Measurements from ENCODE around the gene CCT7.

The CCT7 gene

GRCh38 chr2:73264783-73265182, 30.7 kb downstream of the CCT7 start:
- Histone ChIP-seq H2AK5ac (ENCODE audit: low read depth, low read length) (no peak overlapping the region), H2BK5ac (ENCODE audit: low read length) (no peak overlapping the region), H2BK12ac (ENCODE audit: low read length) (no peak overlapping the region), H3K36me3 (replicated peaks in 1 of 2; ENCODE audit: control insufficient read depth in 2 of 2, insufficient read depth in 2 of 2, low read length in 2 of 2) (peaks cover 3 to 4% of the 10 kb centered on the region in 2 donors), H3K4me3 (ENCODE audit: low read length in 2 of 2) (no peak overlapping the region), H3K4me1 (ENCODE audit: control insufficient read depth in 2 of 2, insufficient read depth in 1 of 2, low read depth in 1 of 2, low read length in 2 of 2) (peaks cover 0 to 7% of the 10 kb centered on the region in 2 donors), H4K8ac (ENCODE audit: low read depth, low read length) (no peak overlapping the region), H3K79me1 (ENCODE audit: low read depth, low read length) (peaks cover 7% of the 10 kb centered on the region), H2BK120ac (ENCODE audit: low read depth, low read length) (no peak overlapping the region), H3K23ac (ENCODE audit: low read depth, low read length, poor library complexity) (peak overlapping the region; percentile 55), H3K4me2 (ENCODE audit: insufficient read depth, low read length, poor library complexity, severe bottlenecking) (no peak overlapping the region), H4K91ac (ENCODE audit: low read depth, low read length, poor library complexity) (no peak overlapping the region), H3K27me3 (ENCODE audit: control insufficient read depth in 3 of 3, insufficient read depth in 3 of 3, low read depth in 1 of 3, low read length in 3 of 3) (peaks cover 0 to 20% (median 8%) of the 10 kb centered on the region in 3 experiments), H3K14ac (ENCODE audit: low read length) (peak overlapping the region; percentile 56), H3K4ac (ENCODE audit: low read length) (no peak overlapping the region), H3K9me3 (replicated peaks in 1 of 2; ENCODE audit: control insufficient read depth in 2 of 2, insufficient read depth in 1 of 2, low read depth in 1 of 2, low read length in 2 of 2) (no peaks in the 10 kb centered on the region), H2AFZ (ENCODE audit: low read length) (no peak overlapping the region), H3K9ac (ENCODE audit: low read depth, low read length, poor library complexity) (no peak overlapping the region), H3K18ac (ENCODE audit: low read length) (no peak overlapping the region), H3K27ac (replicated peaks; ENCODE audit: low read length) (no peak overlapping the region), H2BK15ac (ENCODE audit: low read length) (no peak overlapping the region)
- no CpG with 5 or more reads among the region's 4 CpGs for WGBS, 2 donors (ENCODE audit: extremely low coverage in 2 of 2, insufficient read length in 2 of 2, insufficient replicate concordance in 1 of 2)
- DNase-seq (ENCODE audit: low spot score) = no peak

- Histone ChIP-seq H3K4me1 (ENCODE audit: control insufficient read depth in 2 of 2, insufficient read depth in 1 of 2, low read depth in 1 of 2, low read length in 2 of 2) (peaks cover 0 to 5% of the 10 kb centered on the region in 2 donors), H3K4ac (ENCODE audit: low read length) (no peak overlapping the region), H3K36me3 (replicated peaks in 1 of 2; ENCODE audit: control insufficient read depth in 2 of 2, insufficient read depth in 2 of 2, low read length in 2 of 2) (peaks cover 3% of the 10 kb centered on the region in 2 donors), H4K91ac (ENCODE audit: low read depth, low read length, poor library complexity) (no peak overlapping the region), H2BK5ac (ENCODE audit: low read length) (peak overlapping the region; percentile 30), H3K27ac (replicated peaks; ENCODE audit: low read length) (no peak overlapping the region), H3K79me1 (ENCODE audit: low read depth, low read length) (peaks cover 7% of the 10 kb centered on the region), H4K8ac (ENCODE audit: low read depth, low read length) (no peak overlapping the region), H3K9ac (ENCODE audit: low read depth, low read length, poor library complexity) (no peak overlapping the region), H2BK120ac (ENCODE audit: low read depth, low read length) (no peak overlapping the region), H3K14ac (ENCODE audit: low read length) (no peak overlapping the region), H3K9me3 (replicated peaks in 1 of 2; ENCODE audit: control insufficient read depth in 2 of 2, insufficient read depth in 1 of 2, low read depth in 1 of 2, low read length in 2 of 2) (no peaks in the 10 kb centered on the region), H2BK15ac (ENCODE audit: low read length) (no peak overlapping the region), H3K4me2 (ENCODE audit: insufficient read depth, low read length, poor library complexity, severe bottlenecking) (no peak overlapping the region), H2BK12ac (ENCODE audit: low read length) (no peak overlapping the region), H3K18ac (ENCODE audit: low read length) (no peak overlapping the region), H3K4me3 (ENCODE audit: low read length in 2 of 2) (no peak overlapping the region), H3K27me3 (ENCODE audit: control insufficient read depth in 3 of 3, insufficient read depth in 3 of 3, low read depth in 1 of 3, low read length in 3 of 3) (peaks cover 0 to 23% (median 8%) of the 10 kb centered on the region in 3 experiments), H2AK5ac (ENCODE audit: low read depth, low read length) (no peak overlapping the region), H2AFZ (ENCODE audit: low read length) (no peak overlapping the region), H3K23ac (ENCODE audit: low read depth, low read length, poor library complexity) (no peak overlapping the region)
- DNase-seq (ENCODE audit: low spot score) = no peak
- WGBS, 2 donors (ENCODE audit: extremely low coverage in 2 of 2, insufficient read length in 2 of 2, insufficient replicate concordance in 1 of 2) = no CpG with 5 or more reads among the region's 28 CpGs
Measured at GRCh38 chr2:73265298-73266060, 31.4 kb downstream of the CCT7 start.

GRCh38 chr2:73266061-73266901, 32.2 kb downstream of the CCT7 start:
- H3K27me3 ChIP-seq (ENCODE audit: control insufficient read depth in 3 of 3, insufficient read depth in 3 of 3, low read depth in 1 of 3, low read length in 3 of 3) = peaks cover 0 to 29% (median 8%) of the 10 kb centered on the region in 3 experiments
- peaks cover 3% of the 10 kb centered on the region in 2 donors for H3K36me3 ChIP-seq (replicated peaks in 1 of 2; ENCODE audit: control insufficient read depth in 2 of 2, insufficient read depth in 2 of 2, low read length in 2 of 2)
- WGBS, 2 donors (ENCODE audit: extremely low coverage in 2 of 2, insufficient read length in 2 of 2, insufficient replicate concordance in 1 of 2) = no CpG with 5 or more reads among the region's 26 CpGs
- no peak overlapping the region for H4K91ac ChIP-seq (ENCODE audit: low read depth, low read length, poor library complexity)
- no peak overlapping the region for H2AFZ ChIP-seq (ENCODE audit: low read length)
- H2BK12ac ChIP-seq (ENCODE audit: low read length) = no peak overlapping the region
- no peak overlapping the region for H2BK120ac ChIP-seq (ENCODE audit: low read depth, low read length)
- peak overlapping the region; percentile 31 for H3K14ac ChIP-seq (ENCODE audit: low read length)
- H4K8ac ChIP-seq (ENCODE audit: low read depth, low read length) = no peak overlapping the region
- H2BK5ac ChIP-seq (ENCODE audit: low read length) = no peak overlapping the region
- no peak overlapping the region for H3K9ac ChIP-seq (ENCODE audit: low read depth, low read length, poor library complexity)
- peak overlapping the region; percentile 46 for H3K23ac ChIP-seq (ENCODE audit: low read depth, low read length, poor library complexity)
- no peaks in the 10 kb centered on the region for H3K9me3 ChIP-seq (replicated peaks in 1 of 2; ENCODE audit: control insufficient read depth in 2 of 2, insufficient read depth in 1 of 2, low read depth in 1 of 2, low read length in 2 of 2)
- H3K4me1 ChIP-seq (ENCODE audit: control insufficient read depth in 2 of 2, insufficient read depth in 1 of 2, low read depth in 1 of 2, low read length in 2 of 2) = peaks cover 0 to 7% of the 10 kb centered on the region in 2 donors
- H3K4ac ChIP-seq (ENCODE audit: low read length) = no peak overlapping the region
- H3K27ac ChIP-seq (replicated peaks; ENCODE audit: low read length) = no peak overlapping the region
- H3K4me2 ChIP-seq (ENCODE audit: insufficient read depth, low read length, poor library complexity, severe bottlenecking) = no peak overlapping the region
- no peak overlapping the region for H2BK15ac ChIP-seq (ENCODE audit: low read length)
- H3K18ac ChIP-seq (ENCODE audit: low read length) = no peak overlapping the region
- no peak overlapping the region for H3K4me3 ChIP-seq (ENCODE audit: low read length in 2 of 2)
- H2AK5ac ChIP-seq (ENCODE audit: low read depth, low read length) = no peak overlapping the region
- no peak for DNase-seq (ENCODE audit: low spot score)
- H3K79me1 ChIP-seq (ENCODE audit: low read depth, low read length) = peaks cover 7% of the 10 kb centered on the region

GRCh38 chr2:73267008-73267407, 32.9 kb downstream of the CCT7 start:
- H2BK120ac ChIP-seq (ENCODE audit: low read depth, low read length) = no peak overlapping the region
- H2AK5ac ChIP-seq (ENCODE audit: low read depth, low read length) = no peak overlapping the region
- no peak overlapping the region for H2BK12ac ChIP-seq (ENCODE audit: low read length)
- H3K4me1 ChIP-seq (ENCODE audit: control insufficient read depth in 2 of 2, insufficient read depth in 1 of 2, low read depth in 1 of 2, low read length in 2 of 2) = peaks cover 0 to 8% of the 10 kb centered on the region in 2 donors
- no peak overlapping the region for H4K91ac ChIP-seq (ENCODE audit: low read depth, low read length, poor library complexity)
- peaks cover 7% of the 10 kb centered on the region for H3K79me1 ChIP-seq (ENCODE audit: low read depth, low read length)
- H3K4ac ChIP-seq (ENCODE audit: low read length) = no peak overlapping the region
- H3K36me3 ChIP-seq (replicated peaks in 1 of 2; ENCODE audit: control insufficient read depth in 2 of 2, insufficient read depth in 2 of 2, low read length in 2 of 2) = peaks cover 3% of the 10 kb centered on the region in 2 donors
- H3K4me2 ChIP-seq (ENCODE audit: insufficient read depth, low read length, poor library complexity, severe bottlenecking) = no peak overlapping the region
- no peak overlapping the region for H2BK5ac ChIP-seq (ENCODE audit: low read length)
- H4K8ac ChIP-seq (ENCODE audit: low read depth, low read length) = no peak overlapping the region
- H3K27me3 ChIP-seq (ENCODE audit: control insufficient read depth in 3 of 3, insufficient read depth in 3 of 3, low read depth in 1 of 3, low read length in 3 of 3) = peaks cover 0 to 29% (median 8%) of the 10 kb centered on the region in 3 experiments
- WGBS, 2 donors (ENCODE audit: extremely low coverage in 2 of 2, insufficient read length in 2 of 2, insufficient replicate concordance in 1 of 2) = no CpG with 5 or more reads among the region's 4 CpGs
- H3K4me3 ChIP-seq (ENCODE audit: low read length in 2 of 2) = no peak overlapping the region
- H3K18ac ChIP-seq (ENCODE audit: low read length) = no peak overlapping the region
- H3K23ac ChIP-seq (ENCODE audit: low read depth, low read length, poor library complexity) = no peak overlapping the region
- no peak overlapping the region for H2BK15ac ChIP-seq (ENCODE audit: low read length)
- H3K9me3 ChIP-seq (replicated peaks in 1 of 2; ENCODE audit: control insufficient read depth in 2 of 2, insufficient read depth in 1 of 2, low read depth in 1 of 2, low read length in 2 of 2) = no peaks in the 10 kb centered on the region
- no peak overlapping the region for H2AFZ ChIP-seq (ENCODE audit: low read length)
- H3K27ac ChIP-seq (replicated peaks; ENCODE audit: low read length) = no peak overlapping the region
- H3K14ac ChIP-seq (ENCODE audit: low read length) = no peak overlapping the region
- H3K9ac ChIP-seq (ENCODE audit: low read depth, low read length, poor library complexity) = no peak overlapping the region
- DNase-seq (ENCODE audit: low spot score) = no peak

Data from neuronal stem cell (in vitro differentiated cells).